ENCODE measurements around the gene ADRA2C.

ADRA2C gene

GRCh38 chr4:3816983-3817960 lies 51.1 kb downstream of the ADRA2C start:
- DNase-seq: no peak

Data from MV-4-11 (cell line).